CD4-positive, alpha-beta T cell (primary cell): ENCODE data around the gene CREB1. TPM values are rescaled to one million over a fixed set of nuclear protein-coding genes. Genes with fewer than 3 reads are reported as not detected.
A peak's percentile ranks its signal among the peaks of the same experiment; 100 is the strongest.

Experiments used
- ATAC-seq: fragments of 200-7000 bp; cut with Tn5 transposase; one replicate; pipeline ENCODE4 v1.10.0; 2022; ENCODE audit warnings: mild to moderate bottlenecking; ENCODE audit not compliant: poor library complexity
- CTCF ChIA-PET: fragments of 350-600 bp; sonication (Branson Sonifier 250); formaldehyde crosslinking; loops from one replicate; lab custom pipeline; 2021; ENCODE audit warnings: antibody characterized with exemption, inconsistent platforms; lab: Charles Lee
- POLR2A ChIA-PET: fragments of 350-600 bp; sonication (Branson Sonifier 250); formaldehyde crosslinking; loops from one replicate; lab custom pipeline; 2021; ENCODE audit warnings: antibody characterized with exemption, inconsistent platforms; lab: Charles Lee
- DNase-seq, 14 experiments: peaks; one replicate each; pipeline ENCODE4 v3.0.0-alpha.2; 2013 to 2020; ENCODE audit warnings: mixed read lengths in 2 of 14
- H3K27ac ChIP-seq, 2 donors: one replicate each; pipeline versions ENCODE4 v1.5.1 to v1.7.0; 2013; ENCODE audit warnings: low read length in 2 of 2, low read depth in 1 of 2, mild to moderate bottlenecking in 1 of 2
- H3K27me3 ChIP-seq, 2 experiments: 1 replicate in 1 of 2; 2 replicates in 1 of 2; pipeline versions ENCODE4 v1.6.1 to v1.7.0; 2013; ENCODE audit warnings: low read length in 2 of 2, control low read depth in 1 of 2, mild to moderate bottlenecking in 1 of 2, moderate library complexity in 1 of 2; ENCODE audit not compliant: insufficient read depth in 2 of 2, control insufficient read depth in 1 of 2
- H3K36me3 ChIP-seq: one replicate; pipeline ENCODE4 v1.6.1; 2013; ENCODE audit warnings: low read length, control low read depth; ENCODE audit not compliant: insufficient read depth
- H3K4me1 ChIP-seq: one replicate; pipeline ENCODE4 v1.6.1; 2013; ENCODE audit warnings: low read length, control low read depth; ENCODE audit not compliant: insufficient read depth
- H3K4me3 ChIP-seq: one replicate; pipeline ENCODE4 v1.5.1; 2013; ENCODE audit warnings: mild to moderate bottlenecking, low read length, moderate library complexity
- H3K9me3 ChIP-seq, 2 experiments: 1 replicate in 1 of 2; 2 replicates in 1 of 2; pipeline versions ENCODE4 v1.6.1 to v1.7.0; 2013; ENCODE audit warnings: low read length in 2 of 2, mild to moderate bottlenecking in 2 of 2, control low read depth in 1 of 2, moderate library complexity in 1 of 2; ENCODE audit not compliant: control insufficient read depth in 1 of 2, insufficient read depth in 1 of 2
- H3K27ac Mint-ChIP-seq: one replicate; pipeline ENCODE4 v1.8.0; 2020; ENCODE audit warnings: mixed read lengths
- H3K27me3 Mint-ChIP-seq: one replicate; pipeline ENCODE4 v1.8.0; 2021; ENCODE audit warnings: mixed read lengths
- H3K36me3 Mint-ChIP-seq: one replicate; pipeline ENCODE4 v1.8.0; 2021; ENCODE audit warnings: low read depth, mixed read lengths
- H3K4me1 Mint-ChIP-seq: one replicate; pipeline ENCODE4 v1.8.0; 2021; ENCODE audit warnings: low read depth, mixed read lengths
- H3K4me3 Mint-ChIP-seq: one replicate; pipeline ENCODE4 v1.8.0; 2020; ENCODE audit warnings: mild to moderate bottlenecking, mixed read lengths
- H3K9me3 Mint-ChIP-seq: one replicate; pipeline ENCODE4 v1.8.0; 2020; ENCODE audit warnings: mixed read lengths
- intact Hi-C, 2 experiments: fragments of 100-400 bp; cut with DNase I in 1 of 2; cut with micrococcal nuclease in 1 of 2; formaldehyde crosslinking; loops; one replicate each; pipeline versions ENCODE4 v1.15.1 to v1.9.0; 2023 to 2025; cut with DNase I, micrococcal nuclease
- total RNA-seq, 174 experiments: library from RNA in 2 of 174; stranded (reverse) in 2 of 174; gene quantifications; one replicate each; pipeline ENCODE4 v1.2.3 and lab custom pipeline; 2021 to 2026
- TF ChIP-seq, protein P1 (sequence below): fragments of 200-600 bp; IDR thresholded peaks from one replicate; pipeline ENCODE4 v1.8.0; 2022; ENCODE audit warnings: antibody characterized with exemption, mild to moderate bottlenecking

CREB1 gene
- total RNA-seq, 2 experiments from 2014 or later = 62.5 to 67.1 TPM

- DNase-seq (no peak), ATAC-seq (no peak)
- TF ChIP-seq, protein P1, sequence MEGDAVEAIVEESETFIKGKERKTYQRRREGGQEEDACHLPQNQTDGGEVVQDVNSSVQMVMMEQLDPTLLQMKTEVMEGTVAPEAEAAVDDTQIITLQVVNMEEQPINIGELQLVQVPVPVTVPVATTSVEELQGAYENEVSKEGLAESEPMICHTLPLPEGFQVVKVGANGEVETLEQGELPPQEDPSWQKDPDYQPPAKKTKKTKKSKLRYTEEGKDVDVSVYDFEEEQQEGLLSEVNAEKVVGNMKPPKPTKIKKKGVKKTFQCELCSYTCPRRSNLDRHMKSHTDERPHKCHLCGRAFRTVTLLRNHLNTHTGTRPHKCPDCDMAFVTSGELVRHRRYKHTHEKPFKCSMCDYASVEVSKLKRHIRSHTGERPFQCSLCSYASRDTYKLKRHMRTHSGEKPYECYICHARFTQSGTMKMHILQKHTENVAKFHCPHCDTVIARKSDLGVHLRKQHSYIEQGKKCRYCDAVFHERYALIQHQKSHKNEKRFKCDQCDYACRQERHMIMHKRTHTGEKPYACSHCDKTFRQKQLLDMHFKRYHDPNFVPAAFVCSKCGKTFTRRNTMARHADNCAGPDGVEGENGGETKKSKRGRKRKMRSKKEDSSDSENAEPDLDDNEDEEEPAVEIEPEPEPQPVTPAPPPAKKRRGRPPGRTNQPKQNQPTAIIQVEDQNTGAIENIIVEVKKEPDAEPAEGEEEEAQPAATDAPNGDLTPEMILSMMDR = no peak
- intact Hi-C loops = loop anchor here in 1 of 2 experiments (10.0 kb wide), 1 partner anchor 560 kb away; no protein-coding TSS in a partner anchor
- Histone ChIP-seq H3K4me1 (peaks cover 21% of the 10 kb centered on the region), H3K27ac (no peak overlapping the region), H3K36me3 (no peaks in the 10 kb centered on the region), H3K9me3 (no peaks in the 10 kb centered on the region), H3K27me3 (no peaks in the 10 kb centered on the region), H3K4me3 (no peak overlapping the region)
- Mint-ChIP-seq H3K27me3 (no peaks in the 10 kb centered on the region), H3K36me3 (no peaks in the 10 kb centered on the region), H3K4me3 (peak overlapping the region; percentile 9), H3K9me3 (no peaks in the 10 kb centered on the region), H3K4me1 (peaks cover 35% of the 10 kb centered on the region), H3K27ac (peak overlapping the region; percentile 37)
- ChIA-PET POLR2A (interaction anchor here (0.6 to 7.8 kb wide), 6 partner anchors 10 to 740 kb away, joined by 3 to 62 read pairs (median 3); partner anchors contain the start of genes CREB1, FASTKD2 and MDH1B), CTCF (interaction anchor here (1.9 kb wide), 1 partner anchor 120 kb away, joined by 4 read pairs; the partner anchor contains the start of gene METTL21A)
Observed at GRCh38 chr2:207505171-207505570, 24.6 kb upstream of the CREB1 start.

- Mint-ChIP-seq H3K4me1 (peaks cover 39% of the 10 kb centered on the region), H3K9me3 (no peaks in the 10 kb centered on the region), H3K36me3 (no peaks in the 10 kb centered on the region), H3K4me3 (peak overlapping the region; percentile 46), H3K27ac (peak overlapping the region; percentile 37), H3K27me3 (no peaks in the 10 kb centered on the region)
- H3K9me3 ChIP-seq = no peaks in the 10 kb centered on the region
- POLR2A ChIA-PET = interaction anchor here (0.8 to 7.8 kb wide), 4 partner anchors 9 to 28 kb away, joined by 3 to 62 read pairs (median 8); partner anchors contain the start of gene CREB1
- DNase-seq (peak in 1 of 14 experiments; percentile 45), ATAC-seq (peak; percentile 32)
- H3K36me3 ChIP-seq = no peaks in the 10 kb centered on the region
- no peak overlapping the region for H3K27ac ChIP-seq
- H3K4me1 ChIP-seq = peaks cover 21% of the 10 kb centered on the region
- no peaks in the 10 kb centered on the region for H3K27me3 ChIP-seq
- TF ChIP-seq, protein P1 = no peak
- intact Hi-C loops = loop anchor here (2.0 to 10.0 kb wide), 2 partner anchors 23 to 559 kb away; partner anchors contain the start of gene CREB1 (in 1 of the 2)
- H3K4me3 ChIP-seq = no peak overlapping the region
- CTCF ChIA-PET = no interaction called here
Observed at GRCh38 chr2:207505728-207506127, 24.0 kb upstream of the CREB1 start.

GRCh38 chr2:207506426-207506825 lies 23.3 kb upstream of the CREB1 start:
- TF ChIP-seq, protein P1 = no peak
- POLR2A ChIA-PET = interaction anchor here (1.1 to 7.8 kb wide), 5 partner anchors 19 to 119 kb away, joined by 3 to 62 read pairs (median 9); partner anchors contain the start of genes CREB1 and METTL21A
- no peaks in the 10 kb centered on the region for H3K27me3 ChIP-seq
- Mint-ChIP-seq H3K4me1 (peaks cover 39% of the 10 kb centered on the region), H3K36me3 (no peaks in the 10 kb centered on the region), H3K27me3 (no peaks in the 10 kb centered on the region), H3K9me3 (no peaks in the 10 kb centered on the region), H3K27ac (peak overlapping the region; percentile 81), H3K4me3 (peak overlapping the region; percentile 17)
- no peak overlapping the region for H3K27ac ChIP-seq
- CTCF ChIA-PET = no interaction called here
- ATAC-seq = no peak
- no peak for DNase-seq
- peaks cover 21% of the 10 kb centered on the region for H3K4me1 ChIP-seq
- intact Hi-C loops = loop anchor here (2.0 to 10.0 kb wide), 2 partner anchors 22 to 558 kb away; partner anchors contain the start of gene CREB1 (in 1 of the 2)
- no peaks in the 10 kb centered on the region for H3K36me3 ChIP-seq
- H3K9me3 ChIP-seq = no peaks in the 10 kb centered on the region
- H3K4me3 ChIP-seq = no peak overlapping the region
